ENCODE results near the gene NPFFR2.
A peak's percentile ranks its signal among the peaks of the same experiment; 100 is the strongest.

DNA sequence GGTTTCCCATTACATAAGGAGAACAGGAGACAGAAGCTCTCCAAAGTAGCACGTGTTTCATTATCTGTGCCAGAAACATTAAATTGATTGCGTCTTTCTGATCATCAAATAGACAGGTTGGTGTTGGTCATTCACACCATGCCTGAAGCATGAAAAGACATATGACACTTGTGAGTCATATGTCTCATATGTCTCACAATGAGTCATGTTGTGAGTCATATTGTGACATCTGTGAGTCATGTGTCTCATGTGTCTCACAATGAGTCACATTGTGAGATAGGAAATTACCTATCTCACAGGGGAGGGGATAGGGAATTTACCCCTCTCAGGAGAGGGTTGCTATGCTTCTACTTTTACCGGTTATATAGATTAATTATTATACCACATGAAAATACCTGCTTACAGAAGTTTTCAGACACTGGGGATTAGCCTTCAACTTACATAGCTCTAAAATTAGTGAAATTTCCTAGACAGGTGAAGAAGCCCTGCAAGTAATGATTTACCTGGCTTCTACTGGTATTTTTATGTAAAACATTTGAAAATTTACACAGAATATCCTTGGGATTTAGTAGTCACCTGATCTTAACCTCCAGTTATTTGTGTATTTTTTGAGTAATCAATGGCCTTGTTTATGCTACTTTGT is 80.8 kb downstream of the NPFFR2 start:
- TF ChIP-seq MAX (IDR thresholded peaks at IDR 0.05) (peak; percentile 83), EP300 (IDR thresholded peaks at IDR 0.05; ENCODE audit: borderline replicate concordance) (peak; percentile 81; the same call in 1 of the 2 replicates), ZBTB7A (IDR thresholded peaks at IDR 0.05; ENCODE audit: low read depth) (no peak)
